GM12872 (cell line): Measurements from ENCODE around the gene PUS10.

Experiments used
- CTCF ChIP-seq: IDR thresholded peaks from 3 replicates; pipeline ENCODE4 v1.5.1; 2011; ENCODE audit warnings: low read depth, mild to moderate bottlenecking, low read length, moderate library complexity; ENCODE audit not compliant: insufficient read depth

Gene PUS10

DNA sequence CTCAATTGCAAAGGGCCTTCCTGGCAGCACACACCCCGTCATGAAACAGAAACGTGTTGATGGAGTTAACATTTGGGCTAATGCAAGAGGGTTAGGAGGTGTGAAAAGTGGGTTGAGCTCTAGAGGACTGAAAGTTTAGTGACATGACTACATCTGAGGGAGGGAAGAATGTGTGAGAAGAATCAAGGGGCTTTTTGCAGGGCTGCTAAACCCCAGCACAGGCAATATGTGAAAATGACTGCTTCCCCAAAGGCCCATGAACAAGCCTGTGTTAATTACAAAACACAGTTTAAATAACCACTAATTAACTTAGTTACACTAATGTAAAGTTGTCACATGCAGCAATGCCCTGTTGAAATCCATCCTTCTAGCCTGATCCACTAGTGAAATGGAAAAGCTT, 63.9 kb downstream of the PUS10 start:
- TF ChIP-seq CTCF = no peak

DNA sequence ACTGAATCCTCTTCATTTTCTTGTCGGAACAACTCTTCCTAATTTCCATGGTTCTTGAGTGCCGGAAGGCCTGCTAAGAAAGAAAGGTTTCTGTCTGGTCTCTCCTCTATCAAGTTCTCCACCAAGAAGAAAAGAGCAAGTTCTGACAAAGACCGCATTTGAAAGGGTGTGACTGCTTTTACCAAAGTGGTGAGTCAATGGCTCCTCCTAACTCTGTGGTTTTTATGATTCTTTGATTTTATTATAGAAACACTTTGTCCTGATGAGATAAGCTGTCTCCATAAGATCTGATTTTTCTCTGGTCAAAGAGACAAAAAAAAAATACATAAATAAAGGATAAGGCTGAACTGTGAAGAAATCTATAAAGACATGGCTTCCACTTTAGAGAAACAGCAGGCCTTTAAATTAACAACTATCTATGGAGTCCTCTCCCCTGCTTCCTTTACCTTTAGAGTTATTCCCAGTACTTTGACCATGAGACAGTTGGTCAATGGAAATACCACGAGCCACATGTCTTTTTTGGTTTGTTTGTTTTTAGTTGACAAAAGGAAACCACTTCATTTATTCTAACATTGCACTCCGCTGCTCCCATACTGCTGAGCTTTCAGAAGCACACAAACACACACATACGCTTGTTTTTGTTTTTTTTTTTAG, 69.0 kb downstream of the PUS10 start:
- no peak for TF ChIP-seq CTCF

DNA sequence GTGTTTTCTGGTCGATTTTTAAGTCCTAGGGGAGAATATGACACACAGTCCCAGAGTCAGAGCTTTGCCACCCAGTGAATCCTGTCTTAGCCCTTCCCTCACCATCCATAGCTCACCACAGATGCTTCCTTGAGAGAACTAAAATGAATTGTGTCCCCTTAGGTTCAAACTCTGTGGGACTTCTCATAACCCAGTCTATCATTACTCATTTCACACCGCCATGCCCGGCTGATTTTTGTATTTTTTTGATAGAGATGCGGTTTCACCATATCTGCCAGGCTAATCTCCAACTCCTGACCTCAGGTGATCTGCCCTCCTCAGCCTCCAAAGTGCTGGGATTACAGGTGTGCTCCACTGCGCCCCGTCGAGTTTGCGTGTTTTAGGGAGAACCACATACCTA, 69.9 kb downstream of the PUS10 start:
- TF ChIP-seq CTCF = no peak

- TF ChIP-seq CTCF = no peak
Observed at GRCh38 chr2:60947056-60947455, 71.0 kb downstream of the PUS10 start.

GRCh38 chr2:60945341-60945740, 72.7 kb downstream of the PUS10 start:
- TF ChIP-seq CTCF = no peak

GRCh38 chr2:60939622-60940021, 78.4 kb downstream of the PUS10 start:
- no peak for TF ChIP-seq CTCF

DNA sequence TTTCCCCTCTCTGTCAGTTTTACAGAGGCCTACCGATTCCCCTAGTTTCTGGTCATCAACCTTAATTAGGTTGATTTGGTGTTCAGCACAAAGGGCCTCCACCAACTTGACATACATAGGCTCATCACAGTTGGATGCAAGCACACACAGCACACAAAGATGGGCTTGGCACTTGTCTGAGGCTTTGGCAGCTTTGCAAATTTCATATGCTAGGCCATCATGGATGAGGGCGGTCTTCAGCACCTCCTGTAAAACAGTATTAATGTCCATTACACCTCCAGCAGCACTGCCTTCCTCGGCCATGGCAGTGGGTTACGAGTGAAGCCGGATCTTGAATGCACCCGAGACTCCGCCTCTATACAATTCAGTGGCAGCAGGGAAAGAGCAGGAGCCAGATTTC, 79.8 kb downstream of the PUS10 start:
- TF ChIP-seq CTCF = no peak

DNA sequence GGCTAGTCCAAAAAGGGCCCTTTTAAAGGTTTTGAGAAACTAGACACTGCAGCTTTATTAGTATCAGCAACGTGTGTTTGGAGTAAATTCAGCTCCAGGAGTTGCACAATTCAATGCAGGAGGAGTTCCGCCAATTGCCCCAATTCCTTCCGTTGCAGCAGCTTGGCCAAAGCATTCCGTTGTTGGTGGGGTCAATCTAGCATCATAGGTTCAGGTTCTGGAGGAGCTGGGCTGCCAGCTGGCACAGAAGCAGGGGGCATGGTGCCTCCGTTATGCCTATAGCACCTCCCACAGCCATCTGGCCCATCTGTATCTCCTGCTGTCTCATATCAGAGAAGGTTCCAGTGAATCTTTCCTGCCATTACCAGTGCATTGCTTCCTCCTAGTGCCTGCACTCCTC, 81.3 kb downstream of the PUS10 start:
- no peak for TF ChIP-seq CTCF
